IPS-NIHi7 (cell line): ENCODE measurements around the gene PLCG1.
"Not testable (repeated sequence)": the region's sequence is repeated elsewhere in the genome, so short reads cannot be mapped to it uniquely, and the experiment has no call there.

Experiments used
- DNase-seq: peaks from one replicate; pipeline ENCODE4 v3.0.0; 2012; ENCODE audit warnings: mixed read lengths; ENCODE audit errors: extremely low spot score

The PLCG1 gene

GRCh38 chr20:41124451-41125094, 12.8 kb upstream of the PLCG1 start:
- DNase-seq, result no peak

- no peak for DNase-seq
Observed at GRCh38 chr20:41125530-41126457, 11.5 kb upstream of the PLCG1 start.

GRCh38 chr20:41126719-41127118, 10.6 kb upstream of the PLCG1 start:
- DNase-seq, result no peak

- DNase-seq, result not testable (repeated sequence)
Observed at GRCh38 chr20:41128317-41128716, 9.0 kb upstream of the PLCG1 start.

- no peak for DNase-seq
Observed at GRCh38 chr20:41131594-41132387, 5.6 kb upstream of the PLCG1 start.

- DNase-seq, result not testable (repeated sequence)
Observed at GRCh38 chr20:41132388-41132775, 5.0 kb upstream of the PLCG1 start.

GRCh38 chr20:41133709-41134361, 3.5 kb upstream of the PLCG1 start:
- DNase-seq, result no peak

- DNase-seq, result no peak
Observed at GRCh38 chr20:41134362-41135186, 2.8 kb upstream of the PLCG1 start.

GRCh38 chr20:41135187-41135887, 2.0 kb upstream of the PLCG1 start:
- DNase-seq, result peak; percentile 81

GRCh38 chr20:41135888-41136679, 1.3 kb upstream of the PLCG1 start:
- DNase-seq, result no peak

- peak; percentile 90 for DNase-seq
Observed at GRCh38 chr20:41137614-41138474, 501 bp downstream of the PLCG1 start.

GRCh38 chr20:41138475-41139226, 1.3 kb downstream of the PLCG1 start:
- no peak for DNase-seq

GRCh38 chr20:41139227-41140093, 2.1 kb downstream of the PLCG1 start:
- no peak for DNase-seq

- DNase-seq, result no peak
Observed at GRCh38 chr20:41140226-41141133, 3.1 kb downstream of the PLCG1 start.

- no peak for DNase-seq
Observed at GRCh38 chr20:41141153-41141815, 3.9 kb downstream of the PLCG1 start.
